Gastroesophageal sphincter (tissue), 4 donors: Measurements from ENCODE around the gene RRP15. TPM values are rescaled to one million over a fixed set of nuclear protein-coding genes. Genes with fewer than 3 reads are reported as not detected.

Source experiments
- ATAC-seq: fragments of 150-250 bp; one replicate; pipeline ENCODE4 v1.9.1; 2016; ENCODE audit warnings: mild to moderate bottlenecking, moderate library complexity
- H3K27ac ChIP-seq, 4 donors: fragments of 200-600 bp; sonication (generic) in 3 of 4; 1 replicate in 3 of 4; 2 replicates in 1 of 4; pipeline ENCODE4 v1.5.1; 2016 to 2019
- H3K27me3 ChIP-seq: fragments of 200-600 bp; sonication (generic); one replicate; pipeline ENCODE4 v1.5.1; 2019
- H3K36me3 ChIP-seq, 2 donors: fragments of 200-600 bp; sonication (generic); one replicate each; pipeline ENCODE4 v1.5.1; 2019; ENCODE audit warnings: control low read depth in 1 of 2
- H3K4me1 ChIP-seq, 3 donors: fragments of 200-600 bp; sonication (generic); 1 replicate in 2 of 3; 2 replicates in 1 of 3; pipeline ENCODE4 v1.5.1; 2016 to 2019; ENCODE audit warnings: control low read depth in 2 of 3
- H3K4me3 ChIP-seq, 2 donors: fragments of 200-600 bp; sonication (generic); one replicate each; pipeline ENCODE4 v1.5.1; 2019; ENCODE audit warnings: mild to moderate bottlenecking in 1 of 2, moderate library complexity in 1 of 2
- H3K9me3 ChIP-seq, 3 donors: fragments of 200-600 bp; sonication (generic); one replicate each; pipeline ENCODE4 v1.5.1; 2017 to 2019; ENCODE audit warnings: control low read depth in 2 of 3
- EP300 ChIP-seq: sonication (generic); formaldehyde crosslinking; IDR thresholded peaks from one replicate; pipeline ENCODE4 v1.6.1; 2017; ENCODE audit warnings: antibody characterized with exemption, mild to moderate bottlenecking
- POLR2A ChIP-seq, 2 donors: fragments of 450-650 bp; IDR thresholded peaks; one replicate each; pipeline ENCODE4 v1.6.1; 2017; ENCODE audit warnings: antibody characterized with exemption in 2 of 2, mild to moderate bottlenecking in 2 of 2, moderate library complexity in 1 of 2
- POLR2AphosphoS5 ChIP-seq: sonication (generic); formaldehyde crosslinking; IDR thresholded peaks from one replicate; pipeline ENCODE4 v1.6.1; 2017; ENCODE audit warnings: antibody characterized with exemption
- WGBS, 2 donors: methylation state at CpG; one replicate each; pipeline ENCODE4 v1.1.5; 2018; ENCODE audit warnings: low coverage in 1 of 2; 5-methylcytosine and 5-hydroxymethylcytosine counted together
- total RNA-seq, 4 donors: library from RNA; depleted of rRNA; stranded (reverse); fragments of >200 nt; gene quantifications; one replicate each; pipeline ENCODE4 v1.1.0, GENCODE V29; 2016
- TF ChIP-seq, protein P1 (sequence below), 4 experiments: fragments of 200-600 bp in 2 of 4; fragments of 450-650 bp in 2 of 4; sonication (generic) in 1 of 4; IDR thresholded peaks; one replicate each; pipeline ENCODE4 v1.5.1; 2017 to 2019; ENCODE audit warnings: antibody characterized with exemption in 4 of 4, mild to moderate bottlenecking in 2 of 4, moderate library complexity in 2 of 4

The RRP15 gene
- total RNA-seq, 4 donors from 2014 or later, result 7.0 to 13.5 (median 9.4) TPM

DNA sequence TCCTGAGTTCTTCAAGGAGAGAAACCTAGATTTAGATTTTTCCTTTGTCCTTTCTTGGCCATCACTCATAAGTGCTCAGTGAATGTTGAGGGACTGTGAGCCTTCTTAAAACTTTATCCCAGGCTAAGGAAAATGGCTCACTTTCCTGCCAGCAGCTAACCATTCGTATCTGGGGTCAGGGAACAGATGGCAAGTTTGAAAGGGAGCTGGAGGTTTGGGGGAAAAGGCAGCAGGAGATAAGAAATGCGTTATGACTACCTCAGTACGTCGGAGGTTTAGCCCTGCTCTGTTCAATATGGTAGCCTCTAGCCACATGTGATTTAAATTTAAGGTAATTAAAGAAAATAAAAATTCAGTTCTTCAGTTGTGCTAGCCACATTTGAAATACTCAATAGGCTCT, 13.3 kb downstream of the RRP15 start:
- no peaks in the 10 kb centered on the region for H3K9me3 ChIP-seq
- no peaks in the 10 kb centered on the region for H3K27me3 ChIP-seq
- WGBS, 2 donors, result 73 to 78% methylated on average over 3 to 4 of the region's 4 CpGs
- H3K4me1 ChIP-seq, result no peaks in the 10 kb centered on the region
- no peak overlapping the region for H3K27ac ChIP-seq
- peaks cover 0 to 19% of the 10 kb centered on the region in 2 donors for H3K36me3 ChIP-seq
- H3K4me3 ChIP-seq, result no peak overlapping the region
- ATAC-seq, result no peak
- TF ChIP-seq EP300 (no peak), POLR2AphosphoS5 (no peak), POLR2A (IDR thresholded peaks at IDR 0.05) (no peak)
- TF ChIP-seq, protein P1, sequence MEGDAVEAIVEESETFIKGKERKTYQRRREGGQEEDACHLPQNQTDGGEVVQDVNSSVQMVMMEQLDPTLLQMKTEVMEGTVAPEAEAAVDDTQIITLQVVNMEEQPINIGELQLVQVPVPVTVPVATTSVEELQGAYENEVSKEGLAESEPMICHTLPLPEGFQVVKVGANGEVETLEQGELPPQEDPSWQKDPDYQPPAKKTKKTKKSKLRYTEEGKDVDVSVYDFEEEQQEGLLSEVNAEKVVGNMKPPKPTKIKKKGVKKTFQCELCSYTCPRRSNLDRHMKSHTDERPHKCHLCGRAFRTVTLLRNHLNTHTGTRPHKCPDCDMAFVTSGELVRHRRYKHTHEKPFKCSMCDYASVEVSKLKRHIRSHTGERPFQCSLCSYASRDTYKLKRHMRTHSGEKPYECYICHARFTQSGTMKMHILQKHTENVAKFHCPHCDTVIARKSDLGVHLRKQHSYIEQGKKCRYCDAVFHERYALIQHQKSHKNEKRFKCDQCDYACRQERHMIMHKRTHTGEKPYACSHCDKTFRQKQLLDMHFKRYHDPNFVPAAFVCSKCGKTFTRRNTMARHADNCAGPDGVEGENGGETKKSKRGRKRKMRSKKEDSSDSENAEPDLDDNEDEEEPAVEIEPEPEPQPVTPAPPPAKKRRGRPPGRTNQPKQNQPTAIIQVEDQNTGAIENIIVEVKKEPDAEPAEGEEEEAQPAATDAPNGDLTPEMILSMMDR (IDR thresholded peaks at IDR 0.05), result no peak

DNA sequence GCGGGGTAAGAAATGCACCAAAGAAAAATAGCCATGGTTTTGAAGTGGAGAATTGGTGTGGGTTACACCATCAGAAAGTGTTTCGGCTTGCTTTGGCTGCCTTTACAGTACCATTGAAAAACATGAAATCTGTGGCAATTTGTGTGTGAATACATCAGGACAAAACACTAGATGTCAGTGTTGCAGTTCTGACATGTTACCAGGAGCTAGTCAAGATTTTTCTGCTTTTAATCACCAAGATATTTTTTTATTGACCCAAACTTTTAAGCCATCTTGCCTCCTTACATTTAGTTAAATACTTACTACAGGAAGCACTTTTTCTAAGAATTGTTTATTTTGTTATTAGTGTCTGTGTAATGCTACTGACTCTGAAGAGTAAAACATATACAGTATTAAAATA, 14.3 kb downstream of the RRP15 start:
- TF ChIP-seq, protein P1 (IDR thresholded peaks at IDR 0.05), result peak in 2 of 4 experiments; percentile 19 to 21
- no peak for TF ChIP-seq POLR2AphosphoS5
- no peak for ATAC-seq
- no peaks in the 10 kb centered on the region for H3K9me3 ChIP-seq
- no peaks in the 10 kb centered on the region for H3K4me1 ChIP-seq
- no peaks in the 10 kb centered on the region for H3K27me3 ChIP-seq
- H3K27ac ChIP-seq, result no peak overlapping the region
- 57 to 77% methylated on average over 2 of the region's 2 CpGs for WGBS, 2 donors
- H3K36me3 ChIP-seq, result peaks cover 0 to 21% of the 10 kb centered on the region in 2 donors
- no peak overlapping the region for H3K4me3 ChIP-seq

DNA sequence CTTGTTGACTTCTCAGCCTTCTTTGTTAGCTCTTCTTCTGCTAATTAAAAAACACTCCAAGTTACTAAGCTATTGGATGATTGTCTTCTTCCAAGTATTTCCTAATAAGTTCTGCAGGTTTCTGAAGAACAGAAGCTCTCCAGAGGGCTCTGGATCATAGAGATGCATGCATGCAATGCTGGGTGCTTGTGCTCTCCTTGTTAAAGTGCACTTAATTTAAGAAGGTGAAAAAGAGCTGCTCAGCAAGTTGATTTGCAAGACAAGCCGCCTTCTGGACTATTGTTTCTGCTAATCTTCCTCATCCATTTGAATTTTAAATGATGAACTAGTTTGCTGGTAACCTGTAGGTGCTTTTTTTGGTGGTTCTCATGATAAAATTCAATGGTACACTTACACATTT, 16.1 kb downstream of the RRP15 start:
- TF ChIP-seq, protein P1 (IDR thresholded peaks at IDR 0.05), result no peak
- TF ChIP-seq EP300 (no peak), POLR2A (IDR thresholded peaks at IDR 0.05) (no peak), POLR2AphosphoS5 (no peak)
- WGBS, 2 donors, result 83 to 100% methylated on average over 1 of the region's 1 CpG

DNA sequence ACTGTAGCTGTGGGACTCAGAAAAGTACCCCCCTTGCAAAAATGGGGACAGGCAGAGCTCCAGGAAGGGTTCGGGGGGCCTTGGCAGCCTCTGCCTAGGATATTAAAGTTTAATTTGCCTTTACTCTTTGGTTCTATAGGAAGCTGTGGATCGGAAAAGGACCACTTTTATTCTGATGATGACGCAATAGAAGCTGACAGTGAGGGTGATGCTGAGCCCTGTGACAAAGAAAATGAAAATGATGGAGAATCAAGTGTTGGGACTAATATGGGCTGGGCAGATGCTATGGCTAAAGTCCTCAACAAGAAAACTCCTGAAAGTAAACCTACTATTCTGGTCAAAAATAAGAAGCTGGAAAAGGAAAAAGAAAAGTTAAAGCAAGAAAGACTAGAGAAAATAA, 17.1 kb downstream of the RRP15 start:
- Histone ChIP-seq H3K9me3 (no peaks in the 10 kb centered on the region), H3K36me3 (peaks cover 0 to 44% of the 10 kb centered on the region in 2 donors), H3K27ac (no peak overlapping the region), H3K4me1 (peaks cover 0 to 5% (median 0%) of the 10 kb centered on the region in 3 donors), H3K27me3 (no peaks in the 10 kb centered on the region), H3K4me3 (no peak overlapping the region)
- ATAC-seq, result no peak
- TF ChIP-seq EP300, result no peak
- no peak for TF ChIP-seq POLR2A (IDR thresholded peaks at IDR 0.05)
- TF ChIP-seq, protein P1 (IDR thresholded peaks at IDR 0.05), result no peak
- no peak for TF ChIP-seq POLR2AphosphoS5
- WGBS, 2 donors, result 100% methylated on average over 3 of the region's 3 CpGs; no CpG with 5 or more reads in 1 of the 2 donors

More for the DNA sequence above, 16.1 kb downstream of the RRP15 start:
- Histone ChIP-seq H3K9me3 (no peaks in the 10 kb centered on the region), H3K27me3 (no peaks in the 10 kb centered on the region), H3K4me3 (no peak overlapping the region), H3K36me3 (peaks cover 0 to 35% of the 10 kb centered on the region in 2 donors), H3K4me1 (peaks cover 0 to 5% (median 0%) of the 10 kb centered on the region in 3 donors), H3K27ac (no peak overlapping the region)
- ATAC-seq, result no peak

DNA sequence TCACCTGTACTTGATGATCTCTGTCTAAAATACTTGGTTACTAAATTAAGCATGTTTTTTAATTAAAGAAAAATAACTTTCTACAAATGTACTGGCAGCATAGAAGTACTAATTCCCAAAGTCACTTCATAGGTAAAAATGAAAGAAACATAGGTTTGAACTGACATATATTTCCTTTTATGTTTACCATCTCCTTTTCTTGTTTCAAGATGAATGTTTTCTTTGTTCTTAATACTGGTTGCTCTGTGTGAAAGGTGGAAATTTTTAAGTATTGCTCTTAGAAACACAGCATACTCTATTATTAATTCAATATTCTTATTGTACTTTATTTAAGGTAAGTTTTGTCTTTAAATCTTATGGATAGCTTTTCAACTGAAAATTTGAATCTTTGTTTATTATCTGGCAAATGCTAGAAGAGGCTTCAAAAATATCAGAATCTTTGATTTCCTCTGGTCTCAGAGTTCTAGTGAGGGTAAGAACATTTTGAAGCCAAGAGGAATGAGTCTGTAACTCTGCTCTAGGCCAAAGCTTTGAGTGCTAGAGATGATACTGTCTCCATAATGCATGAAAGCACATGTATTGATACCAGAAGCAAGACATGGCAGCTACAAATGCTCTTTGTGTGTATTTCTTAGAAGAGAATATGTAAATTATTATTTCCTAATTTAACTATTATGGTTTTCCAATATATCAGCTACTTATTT, 18.2 kb downstream of the RRP15 start:
- no peaks in the 10 kb centered on the region for H3K9me3 ChIP-seq
- H3K27ac ChIP-seq, result no peak overlapping the region
- no peak overlapping the region for H3K4me3 ChIP-seq
- H3K4me1 ChIP-seq, result peaks cover 0 to 5% (median 0%) of the 10 kb centered on the region in 3 donors
- H3K36me3 ChIP-seq, result peaks cover 0 to 52% of the 10 kb centered on the region in 2 donors
- TF ChIP-seq EP300, result no peak
- TF ChIP-seq, protein P1 (IDR thresholded peaks at IDR 0.05), result no peak
- H3K27me3 ChIP-seq, result no peaks in the 10 kb centered on the region
- ATAC-seq, result no peak
